Measurements from ENCODE around the gene SORCS1.

Gene SORCS1

GRCh38 chr10:107122703-107123102, 41.8 kb downstream of the SORCS1 start:
- Histone ChIP-seq H3K79me2 (ENCODE audit: control insufficient read depth, low read length) (no peaks in the 10 kb centered on the region), H3K9me2 (replicated peaks; ENCODE audit: control insufficient read depth, low read length) (no peaks in the 10 kb centered on the region), H3K36me3 (ENCODE audit: control insufficient read depth, low read length) (no peaks in the 10 kb centered on the region), H3K4me3 (ENCODE audit: low read length) (no peak overlapping the region), H3K4me1 (ENCODE audit: control insufficient read depth, low read length) (no peaks in the 10 kb centered on the region), H3K9me3 (ENCODE audit: control insufficient read depth, insufficient read depth, low read length) (no peaks in the 10 kb centered on the region), H4K20me1 (ENCODE audit: control insufficient read depth, insufficient read depth, low read depth, low read length) (no peaks in the 10 kb centered on the region), H3K27me3 (ENCODE audit: control insufficient read depth, low read length) (no peaks in the 10 kb centered on the region), H3K27ac (ENCODE audit: low read depth, low read length) (no peak overlapping the region), H3K4me2 (ENCODE audit: low read length) (no peak overlapping the region), H3F3A (ENCODE audit: control insufficient read depth, insufficient read depth) (no peaks in the 10 kb centered on the region)
- TF ChIP-seq CTCF (IDR thresholded peaks at IDR 0.05; ENCODE audit: low read depth, low read length, poor library complexity, severe bottlenecking) (no peak), EZH2phosphoT487 (IDR thresholded peaks at IDR 0.05; ENCODE audit: borderline replicate concordance, low read length) (no peak)

DNA sequence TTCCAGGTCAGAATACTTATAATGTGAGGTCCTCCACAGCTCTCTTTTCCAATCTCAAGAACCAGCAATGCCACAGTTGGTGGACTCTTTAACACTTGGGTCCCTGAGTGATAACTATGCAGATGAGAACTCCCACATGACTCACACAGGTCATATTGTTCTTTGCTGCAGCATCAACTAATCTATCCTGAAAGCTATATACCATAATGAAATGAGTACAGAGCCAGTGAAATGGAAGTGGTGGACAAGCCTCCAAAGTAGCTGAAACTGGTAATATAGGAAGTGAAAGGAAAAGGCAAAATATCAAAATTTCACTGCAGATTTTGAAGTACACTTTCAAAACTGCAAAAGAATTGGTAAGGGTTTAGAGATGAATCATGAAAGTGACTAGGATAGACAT, 45.6 kb downstream of the SORCS1 start:
- Histone ChIP-seq H3K9me3 (ENCODE audit: control insufficient read depth, insufficient read depth, low read length) (no peaks in the 10 kb centered on the region), H3K27me3 (ENCODE audit: control insufficient read depth, low read length) (no peaks in the 10 kb centered on the region), H3F3A (ENCODE audit: control insufficient read depth, insufficient read depth) (no peaks in the 10 kb centered on the region), H3K9me2 (replicated peaks; ENCODE audit: control insufficient read depth, low read length) (no peaks in the 10 kb centered on the region), H3K4me3 (ENCODE audit: low read length) (no peak overlapping the region), H3K79me2 (ENCODE audit: control insufficient read depth, low read length) (no peaks in the 10 kb centered on the region), H3K27ac (ENCODE audit: low read depth, low read length) (no peak overlapping the region), H3K36me3 (ENCODE audit: control insufficient read depth, low read length) (no peaks in the 10 kb centered on the region), H4K20me1 (ENCODE audit: control insufficient read depth, insufficient read depth, low read depth, low read length) (no peaks in the 10 kb centered on the region), H3K4me2 (ENCODE audit: low read length) (no peak overlapping the region), H3K4me1 (ENCODE audit: control insufficient read depth, low read length) (no peaks in the 10 kb centered on the region)
- TF ChIP-seq EZH2phosphoT487 (IDR thresholded peaks at IDR 0.05; ENCODE audit: borderline replicate concordance, low read length) = no peak

DNA sequence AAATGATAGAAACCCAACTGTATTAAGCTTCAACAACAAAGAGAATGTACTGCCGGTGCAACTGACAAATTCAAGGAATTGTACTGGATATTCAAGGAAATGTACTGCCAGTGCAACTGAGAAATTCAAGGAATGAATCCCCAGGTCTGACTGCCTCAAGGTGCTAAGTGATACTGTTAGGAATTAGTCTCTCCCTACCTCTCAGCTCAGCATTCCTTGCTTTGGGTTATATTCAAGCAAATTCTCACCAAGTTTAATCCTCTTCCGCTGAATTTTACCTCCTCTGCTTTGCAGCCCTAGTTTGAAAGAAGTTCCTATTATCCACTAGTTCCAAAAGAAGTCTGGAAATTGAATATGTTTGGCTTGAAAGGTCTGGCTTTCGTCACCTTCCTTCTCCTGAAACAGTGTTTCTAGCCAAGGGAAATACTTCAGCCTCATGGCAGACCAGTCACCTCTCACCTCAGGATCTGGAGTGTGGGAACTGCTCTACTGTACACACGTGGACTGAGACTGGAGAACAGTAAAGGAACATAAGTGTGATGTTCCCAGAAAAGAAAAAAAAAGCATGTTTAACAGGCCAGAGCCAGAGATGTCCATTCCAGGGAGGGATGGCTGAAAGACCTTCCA, 60.4 kb downstream of the SORCS1 start:
- Histone ChIP-seq H3F3A (ENCODE audit: control insufficient read depth, insufficient read depth) (no peaks in the 10 kb centered on the region), H3K27ac (ENCODE audit: low read depth, low read length) (no peak overlapping the region), H3K27me3 (ENCODE audit: control insufficient read depth, low read length) (no peaks in the 10 kb centered on the region), H3K4me1 (ENCODE audit: control insufficient read depth, low read length) (no peaks in the 10 kb centered on the region), H3K4me2 (ENCODE audit: low read length) (no peak overlapping the region), H3K9me2 (replicated peaks; ENCODE audit: control insufficient read depth, low read length) (no peaks in the 10 kb centered on the region), H3K9me3 (ENCODE audit: control insufficient read depth, insufficient read depth, low read length) (no peaks in the 10 kb centered on the region), H4K20me1 (ENCODE audit: control insufficient read depth, insufficient read depth, low read depth, low read length) (no peaks in the 10 kb centered on the region), H3K36me3 (ENCODE audit: control insufficient read depth, low read length) (no peaks in the 10 kb centered on the region), H3K4me3 (ENCODE audit: low read length) (no peak overlapping the region), H3K79me2 (ENCODE audit: control insufficient read depth, low read length) (no peaks in the 10 kb centered on the region)
- no peak for TF ChIP-seq EZH2phosphoT487 (IDR thresholded peaks at IDR 0.05; ENCODE audit: borderline replicate concordance, low read length)
- TF ChIP-seq CTCF (IDR thresholded peaks at IDR 0.05; ENCODE audit: low read depth, low read length, poor library complexity, severe bottlenecking) = no peak

GRCh38 chr10:107103174-107104025, 61.1 kb downstream of the SORCS1 start:
- H3K27ac ChIP-seq (ENCODE audit: low read depth, low read length) = no peak overlapping the region
- no peaks in the 10 kb centered on the region for H3K9me2 ChIP-seq (replicated peaks; ENCODE audit: control insufficient read depth, low read length)
- TF ChIP-seq CTCF (IDR thresholded peaks at IDR 0.05; ENCODE audit: low read depth, low read length, poor library complexity, severe bottlenecking) (no peak), EZH2phosphoT487 (IDR thresholded peaks at IDR 0.05; ENCODE audit: borderline replicate concordance, low read length) (no peak)
- H4K20me1 ChIP-seq (ENCODE audit: control insufficient read depth, insufficient read depth, low read depth, low read length) = no peaks in the 10 kb centered on the region
- H3K27me3 ChIP-seq (ENCODE audit: control insufficient read depth, low read length) = no peaks in the 10 kb centered on the region
- no peaks in the 10 kb centered on the region for H3K79me2 ChIP-seq (ENCODE audit: control insufficient read depth, low read length)
- H3K4me1 ChIP-seq (ENCODE audit: control insufficient read depth, low read length) = no peaks in the 10 kb centered on the region
- H3F3A ChIP-seq (ENCODE audit: control insufficient read depth, insufficient read depth) = no peaks in the 10 kb centered on the region
- H3K9me3 ChIP-seq (ENCODE audit: control insufficient read depth, insufficient read depth, low read length) = no peaks in the 10 kb centered on the region
- H3K4me2 ChIP-seq (ENCODE audit: low read length) = no peak overlapping the region
- no peak overlapping the region for H3K4me3 ChIP-seq (ENCODE audit: low read length)
- no peaks in the 10 kb centered on the region for H3K36me3 ChIP-seq (ENCODE audit: control insufficient read depth, low read length)
